Peyer's patch (tissue), 4 donors: ENCODE data around the gene ELL2.

ENCODE experiments used
- POLR2A ChIP-seq, 2 donors: fragments of 450-650 bp; IDR thresholded peaks; one replicate each; pipeline ENCODE4 v1.5.1; 2017; ENCODE audit warnings: antibody characterized with exemption in 2 of 2, mild to moderate bottlenecking in 2 of 2, moderate library complexity in 2 of 2
- TF ChIP-seq, protein P1 (sequence below), 6 experiments: fragments of 450-650 bp in 4 of 6; fragments of 200-600 bp in 2 of 6; sonication (generic) in 1 of 6; IDR thresholded peaks; one replicate each; pipeline ENCODE4 v1.5.1; 2017 to 2019; ENCODE audit warnings: antibody characterized with exemption in 6 of 6, mild to moderate bottlenecking in 3 of 6, moderate library complexity in 1 of 6

DNA sequence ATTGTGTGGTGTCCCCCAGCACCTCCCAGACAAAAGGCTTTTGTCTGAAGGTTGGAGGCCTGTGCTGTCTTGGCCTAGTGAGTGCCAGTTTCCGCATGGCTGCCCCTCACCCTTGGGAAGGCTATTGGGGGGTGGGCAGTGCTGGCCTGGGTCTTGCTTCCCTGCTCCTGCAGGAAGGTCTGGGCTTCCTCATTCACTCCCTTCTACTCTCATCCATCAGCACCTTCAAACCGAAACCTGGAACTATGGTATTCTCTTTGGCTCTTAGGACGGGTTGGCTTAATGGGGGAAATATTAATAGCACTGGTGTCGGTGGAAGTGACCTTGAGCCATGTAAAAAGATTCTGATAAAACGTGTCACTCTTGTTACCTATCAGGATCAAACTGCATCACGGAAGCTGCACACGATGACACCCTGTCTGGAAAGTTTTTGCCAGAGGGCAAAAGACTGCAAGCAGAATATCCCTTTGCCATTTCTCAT, 105.1 kb downstream of the ELL2 start:
- TF ChIP-seq, protein P1, sequence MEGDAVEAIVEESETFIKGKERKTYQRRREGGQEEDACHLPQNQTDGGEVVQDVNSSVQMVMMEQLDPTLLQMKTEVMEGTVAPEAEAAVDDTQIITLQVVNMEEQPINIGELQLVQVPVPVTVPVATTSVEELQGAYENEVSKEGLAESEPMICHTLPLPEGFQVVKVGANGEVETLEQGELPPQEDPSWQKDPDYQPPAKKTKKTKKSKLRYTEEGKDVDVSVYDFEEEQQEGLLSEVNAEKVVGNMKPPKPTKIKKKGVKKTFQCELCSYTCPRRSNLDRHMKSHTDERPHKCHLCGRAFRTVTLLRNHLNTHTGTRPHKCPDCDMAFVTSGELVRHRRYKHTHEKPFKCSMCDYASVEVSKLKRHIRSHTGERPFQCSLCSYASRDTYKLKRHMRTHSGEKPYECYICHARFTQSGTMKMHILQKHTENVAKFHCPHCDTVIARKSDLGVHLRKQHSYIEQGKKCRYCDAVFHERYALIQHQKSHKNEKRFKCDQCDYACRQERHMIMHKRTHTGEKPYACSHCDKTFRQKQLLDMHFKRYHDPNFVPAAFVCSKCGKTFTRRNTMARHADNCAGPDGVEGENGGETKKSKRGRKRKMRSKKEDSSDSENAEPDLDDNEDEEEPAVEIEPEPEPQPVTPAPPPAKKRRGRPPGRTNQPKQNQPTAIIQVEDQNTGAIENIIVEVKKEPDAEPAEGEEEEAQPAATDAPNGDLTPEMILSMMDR (IDR thresholded peaks at IDR 0.05): no peak
- TF ChIP-seq POLR2A (IDR thresholded peaks at IDR 0.05): no peak
